Gastroesophageal sphincter (tissue), 3 donors: ENCODE measurements around the gene TRDMT1.

ENCODE experiments used
- EP300 ChIP-seq: sonication (generic); formaldehyde crosslinking; IDR thresholded peaks from one replicate; pipeline ENCODE4 v1.6.1; 2017; ENCODE audit warnings: antibody characterized with exemption, mild to moderate bottlenecking
- POLR2A ChIP-seq, 2 donors: fragments of 450-650 bp; IDR thresholded peaks; one replicate each; pipeline ENCODE4 v1.6.1; 2017; ENCODE audit warnings: antibody characterized with exemption in 2 of 2, mild to moderate bottlenecking in 2 of 2, moderate library complexity in 1 of 2
- POLR2AphosphoS5 ChIP-seq: sonication (generic); formaldehyde crosslinking; IDR thresholded peaks from one replicate; pipeline ENCODE4 v1.6.1; 2017; ENCODE audit warnings: antibody characterized with exemption
- TF ChIP-seq, protein P1 (sequence below), 4 experiments: fragments of 200-600 bp in 2 of 4; fragments of 450-650 bp in 2 of 4; sonication (generic) in 1 of 4; IDR thresholded peaks; one replicate each; pipeline ENCODE4 v1.5.1; 2017 to 2019; ENCODE audit warnings: antibody characterized with exemption in 4 of 4, mild to moderate bottlenecking in 2 of 4, moderate library complexity in 2 of 4

DNA sequence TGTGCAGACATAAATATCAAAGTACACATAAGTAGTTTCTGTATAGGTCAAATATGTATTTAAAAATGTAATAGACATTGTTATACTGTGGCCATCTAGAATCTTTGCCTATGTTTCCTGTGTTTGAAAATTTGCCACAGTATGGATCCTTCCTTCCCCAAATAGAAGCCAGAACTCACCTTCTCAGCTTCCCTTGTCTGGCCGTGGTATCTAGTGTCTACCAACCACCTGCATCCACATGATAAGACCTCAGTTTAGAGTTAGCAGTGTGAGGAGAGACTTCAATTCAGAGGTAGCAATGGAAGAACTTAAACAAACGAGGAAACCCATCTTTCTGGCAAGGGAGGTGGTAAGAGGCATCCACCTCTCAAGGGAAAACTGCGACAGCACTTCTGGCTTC lies 4.9 kb downstream of the TRDMT1 start:
- TF ChIP-seq POLR2AphosphoS5, result no peak
- TF ChIP-seq, protein P1, sequence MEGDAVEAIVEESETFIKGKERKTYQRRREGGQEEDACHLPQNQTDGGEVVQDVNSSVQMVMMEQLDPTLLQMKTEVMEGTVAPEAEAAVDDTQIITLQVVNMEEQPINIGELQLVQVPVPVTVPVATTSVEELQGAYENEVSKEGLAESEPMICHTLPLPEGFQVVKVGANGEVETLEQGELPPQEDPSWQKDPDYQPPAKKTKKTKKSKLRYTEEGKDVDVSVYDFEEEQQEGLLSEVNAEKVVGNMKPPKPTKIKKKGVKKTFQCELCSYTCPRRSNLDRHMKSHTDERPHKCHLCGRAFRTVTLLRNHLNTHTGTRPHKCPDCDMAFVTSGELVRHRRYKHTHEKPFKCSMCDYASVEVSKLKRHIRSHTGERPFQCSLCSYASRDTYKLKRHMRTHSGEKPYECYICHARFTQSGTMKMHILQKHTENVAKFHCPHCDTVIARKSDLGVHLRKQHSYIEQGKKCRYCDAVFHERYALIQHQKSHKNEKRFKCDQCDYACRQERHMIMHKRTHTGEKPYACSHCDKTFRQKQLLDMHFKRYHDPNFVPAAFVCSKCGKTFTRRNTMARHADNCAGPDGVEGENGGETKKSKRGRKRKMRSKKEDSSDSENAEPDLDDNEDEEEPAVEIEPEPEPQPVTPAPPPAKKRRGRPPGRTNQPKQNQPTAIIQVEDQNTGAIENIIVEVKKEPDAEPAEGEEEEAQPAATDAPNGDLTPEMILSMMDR (IDR thresholded peaks at IDR 0.05), result no peak
- TF ChIP-seq POLR2A (IDR thresholded peaks at IDR 0.05), result no peak
- TF ChIP-seq EP300, result no peak
